GM18868 (cell line): Measurements from ENCODE around the gene ZBTB46.
"Not testable (repeated sequence)": the region's sequence is repeated elsewhere in the genome, so short reads cannot be mapped to it uniquely, and the experiment has no call there.

Experiments
- ATAC-seq: cut with Tn5 transposase; IDR thresholded peaks from one replicate; pipeline ENCODE4 v1.9.1; 2021; ENCODE audit warnings: mild to moderate bottlenecking, moderate library complexity; ENCODE audit not compliant: unreplicated experiment

Gene ZBTB46

GRCh38 chr20:63790572-63791168 lies 40.4 kb downstream of the ZBTB46 start:
- no peak for ATAC-seq

DNA sequence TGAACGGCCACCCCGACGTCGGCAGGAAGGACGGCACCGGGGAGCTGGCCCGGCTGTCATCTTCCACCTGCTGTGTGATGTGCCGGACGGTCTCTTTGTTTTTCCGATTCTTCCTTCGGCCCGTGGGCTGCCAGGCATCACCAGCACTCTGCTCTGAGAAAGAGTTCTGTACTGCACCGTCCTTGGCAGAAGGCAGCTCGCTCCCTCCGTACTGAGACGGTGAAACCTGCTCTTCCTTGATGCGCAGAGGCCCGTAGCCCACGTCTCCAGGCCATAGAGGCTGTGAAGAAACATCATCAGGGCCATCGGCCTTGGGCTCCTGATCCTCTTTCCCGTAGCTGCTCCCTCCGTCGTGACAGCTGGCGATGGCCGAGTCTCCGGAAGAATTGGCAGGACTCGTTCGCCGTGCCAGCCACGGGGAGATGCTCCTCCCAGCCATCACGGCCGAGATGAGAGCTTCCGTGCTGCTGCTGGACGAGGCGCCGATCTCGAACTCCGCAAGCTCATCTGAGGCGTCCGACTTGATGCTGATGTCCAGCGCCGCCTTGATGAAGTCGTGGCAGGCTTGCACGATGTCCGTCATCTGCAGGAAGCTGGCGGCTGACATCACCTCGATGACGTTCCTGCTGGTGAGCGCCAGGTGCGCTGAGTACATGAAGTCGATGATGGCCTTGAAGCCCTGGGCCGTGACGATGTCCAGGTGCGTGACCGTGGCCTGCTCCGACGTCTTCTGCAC lies 41.1 kb downstream of the ZBTB46 start:
- ATAC-seq: no peak

GRCh38 chr20:63787749-63788148 lies 43.3 kb downstream of the ZBTB46 start:
- ATAC-seq: no peak

GRCh38 chr20:63787302-63787701 lies 43.8 kb downstream of the ZBTB46 start:
- ATAC-seq: no peak

- no peak for ATAC-seq
These were observed 45.4 kb downstream of the ZBTB46 start for GRCh38 chr20:63785691-63786131.

GRCh38 chr20:63783970-63784369 lies 47.1 kb downstream of the ZBTB46 start:
- no peak for ATAC-seq

DNA sequence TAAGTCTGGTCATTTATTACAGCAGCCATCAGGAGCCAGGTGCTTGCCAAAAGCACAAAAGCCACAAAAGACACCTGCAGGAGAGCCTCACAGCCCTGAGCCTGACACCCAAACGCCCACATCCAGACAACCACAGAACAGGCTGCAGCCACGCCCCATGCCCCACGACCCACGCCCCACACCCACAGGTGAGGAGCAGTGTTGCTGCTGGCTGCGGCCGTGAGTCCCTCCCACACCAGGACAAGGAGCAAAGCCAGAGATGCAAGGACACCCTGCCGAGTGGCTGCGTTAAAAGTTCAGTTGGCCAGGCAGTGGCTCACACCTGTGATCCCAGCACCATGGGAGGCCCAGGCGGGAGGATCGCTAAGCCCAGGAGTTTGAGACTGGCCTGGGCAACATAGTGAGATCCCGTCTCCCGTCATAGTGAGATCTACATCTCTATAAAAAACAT lies 48.5 kb downstream of the ZBTB46 start:
- ATAC-seq: no peak

DNA sequence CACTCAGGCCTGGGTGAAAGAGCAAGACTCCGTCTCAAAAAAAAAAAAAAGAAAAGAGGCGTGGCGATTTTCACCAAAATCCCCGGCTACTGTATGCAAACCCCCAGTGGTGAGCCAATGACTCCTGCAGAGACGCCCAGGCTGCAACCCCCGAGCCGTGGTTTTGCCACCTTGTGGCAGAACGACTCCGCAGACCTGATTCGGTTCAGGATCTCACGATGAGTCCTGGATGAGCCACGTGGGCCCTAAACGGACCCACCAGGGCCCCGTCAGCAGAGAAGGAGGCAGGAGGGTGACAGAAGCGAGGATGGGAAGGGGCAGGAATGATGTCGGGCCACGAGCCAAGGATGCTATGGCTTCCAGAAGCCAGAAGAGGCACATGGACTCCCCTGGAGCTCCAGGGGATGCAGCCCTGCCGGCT lies 49.0 kb downstream of the ZBTB46 start:
- ATAC-seq: no peak

GRCh38 chr20:63781181-63781580 lies 49.9 kb downstream of the ZBTB46 start:
- no peak for ATAC-seq

- ATAC-seq: no peak
These were observed 52.2 kb downstream of the ZBTB46 start for GRCh38 chr20:63778857-63779256.

- no peak for ATAC-seq
These were observed 52.9 kb downstream of the ZBTB46 start for GRCh38 chr20:63778034-63778752.

GRCh38 chr20:63777614-63778013 lies 53.5 kb downstream of the ZBTB46 start:
- no peak for ATAC-seq

GRCh38 chr20:63776875-63777274 lies 54.2 kb downstream of the ZBTB46 start:
- ATAC-seq: not testable (repeated sequence)

- no peak for ATAC-seq
These were observed 55.7 kb downstream of the ZBTB46 start for GRCh38 chr20:63775096-63775978.

DNA sequence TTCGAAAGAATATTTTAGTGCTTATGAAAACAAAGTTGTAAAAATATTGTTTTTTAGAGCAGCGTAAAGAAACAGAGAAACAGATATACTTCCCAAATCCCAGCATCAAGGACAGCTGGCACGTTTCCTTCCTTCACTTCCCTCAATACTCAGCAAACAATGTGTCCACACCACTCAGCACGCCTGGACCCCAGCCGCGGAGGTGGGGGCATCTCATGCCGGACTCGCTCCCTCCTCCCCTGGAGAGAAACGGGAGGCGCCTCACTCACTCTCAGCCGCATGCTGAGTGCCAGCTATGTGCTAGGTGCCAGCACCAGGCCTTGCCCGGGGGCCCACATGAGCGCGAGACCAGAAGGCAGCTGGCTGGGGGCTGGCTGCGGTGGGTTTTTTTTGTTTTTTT lies 56.8 kb downstream of the ZBTB46 start:
- no peak for ATAC-seq

DNA sequence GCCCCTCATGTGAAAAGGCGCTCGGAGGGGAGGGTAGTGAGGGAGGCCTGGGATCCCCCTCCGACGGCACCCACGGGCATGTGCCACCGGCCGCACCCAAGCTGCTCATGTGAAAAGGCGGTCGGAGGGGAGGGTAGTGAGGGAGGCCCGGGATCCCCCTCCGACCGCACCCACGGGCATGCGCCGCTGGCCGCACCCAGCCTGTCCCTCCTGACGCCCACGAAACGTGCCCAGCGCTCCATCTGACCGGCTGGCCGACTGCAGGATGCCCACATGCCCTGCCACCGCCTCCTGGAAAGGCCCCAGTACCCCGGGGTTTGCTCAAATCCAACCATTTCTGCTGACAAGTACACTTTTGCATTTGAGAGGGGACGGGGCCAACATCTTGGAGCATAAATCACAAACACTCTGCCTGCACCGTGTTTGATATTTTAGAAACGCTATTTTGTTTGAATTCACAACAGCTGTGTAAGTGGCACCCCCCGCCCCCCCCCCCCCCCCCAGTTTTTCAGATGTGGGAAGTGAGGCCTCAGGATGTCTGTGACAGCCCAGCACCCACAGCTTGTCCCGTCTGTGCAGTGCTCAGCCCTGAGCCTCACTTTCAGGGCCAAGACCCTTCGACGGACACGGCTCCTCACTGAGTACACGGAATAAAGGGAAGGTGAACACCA lies 57.4 kb downstream of the ZBTB46 start:
- ATAC-seq: no peak

- no peak for ATAC-seq
These were observed 58.1 kb downstream of the ZBTB46 start for GRCh38 chr20:63772781-63773518.

DNA sequence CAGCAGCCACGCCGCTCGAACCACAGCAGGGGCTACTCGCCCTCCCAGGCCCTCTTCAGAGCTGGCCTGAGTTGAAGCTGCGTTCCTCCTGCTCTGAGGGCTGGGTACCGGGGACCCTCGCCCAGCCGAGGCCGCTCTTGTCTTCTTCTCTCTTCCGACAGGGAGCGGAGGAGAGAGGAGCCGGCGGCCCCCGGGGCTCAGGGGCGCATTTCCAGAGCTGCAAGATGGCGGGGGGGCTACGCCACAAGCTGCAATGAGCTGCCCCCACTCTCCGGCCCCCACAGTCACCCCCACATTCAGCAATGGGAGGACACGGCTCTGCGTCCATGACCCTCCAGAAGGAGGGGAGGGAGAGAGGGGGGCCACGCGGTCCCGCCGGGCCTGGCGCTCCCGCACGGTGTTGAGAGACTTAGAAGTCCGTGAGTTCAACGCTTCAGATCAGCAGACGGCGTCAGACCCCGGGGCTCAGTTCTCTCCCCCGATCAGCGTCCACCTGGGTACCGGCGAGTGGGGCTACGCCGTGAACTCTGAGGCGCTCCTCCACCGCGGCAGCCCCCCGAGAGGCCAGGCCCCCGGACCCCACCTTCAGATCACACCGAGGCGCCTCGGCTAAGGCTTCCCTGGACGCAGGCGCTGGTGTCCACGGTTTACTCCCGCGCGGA lies 59.9 kb downstream of the ZBTB46 start:
- no peak for ATAC-seq

DNA sequence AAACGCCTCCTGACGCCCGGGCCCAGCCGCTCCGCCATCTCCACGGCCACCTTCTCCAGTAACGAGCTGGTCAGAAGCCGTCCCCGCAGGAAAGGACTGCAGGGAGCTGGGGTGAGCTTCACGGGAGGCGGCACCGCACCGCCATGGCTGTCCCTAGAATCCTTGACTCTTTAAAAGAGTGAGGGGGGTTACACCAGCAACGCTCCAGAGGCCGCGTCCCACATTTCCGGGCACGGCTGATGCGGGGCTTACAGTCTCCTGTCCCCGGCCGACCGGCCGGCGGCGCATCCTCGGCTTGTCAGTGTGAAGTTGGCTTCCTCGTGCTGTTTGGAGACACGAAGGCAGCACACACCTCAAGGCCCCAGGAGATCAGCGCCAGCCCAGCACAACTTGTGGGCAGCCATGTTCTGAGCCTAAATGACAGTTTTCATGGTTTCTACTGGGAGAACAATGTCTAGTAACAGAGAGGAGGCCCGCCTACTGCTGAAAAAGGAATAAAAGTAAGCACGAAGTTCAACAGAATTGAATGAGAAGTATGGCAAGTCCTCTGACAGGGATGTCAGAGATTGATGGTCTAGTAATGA lies 61.1 kb downstream of the ZBTB46 start:
- ATAC-seq: no peak
